NT2/D1 (cell line): ENCODE measurements around the gene ZNF888.
A peak's percentile ranks its signal among the peaks of the same experiment; 100 is the strongest.
"Not testable (repeated sequence)": the region's sequence is repeated elsewhere in the genome, so short reads cannot be mapped to it uniquely, and the experiment has no call there.

Source experiments
- DNase-seq: peaks from one replicate; pipeline ENCODE4 v3.0.0-alpha.2; 2011; ENCODE audit warnings: low read depth, low spot score
- H3K27me3 ChIP-seq: 2 replicates; pipeline ENCODE4 v1.6.0; 2011; ENCODE audit warnings: mild to moderate bottlenecking; ENCODE audit not compliant: insufficient read length, insufficient read depth
- H3K36me3 ChIP-seq: 2 replicates; pipeline ENCODE4 v1.6.1; 2011; ENCODE audit warnings: mild to moderate bottlenecking, low read length, mixed read lengths; ENCODE audit not compliant: insufficient read depth, insufficient read length
- H3K4me1 ChIP-seq: 2 replicates; pipeline ENCODE4 v1.5.1; 2011; ENCODE audit not compliant: insufficient read depth, insufficient read length
- H3K4me3 ChIP-seq: 2 replicates; pipeline ENCODE4 v1.5.1; 2011; ENCODE audit warnings: low read depth; ENCODE audit not compliant: insufficient read length
- H3K9ac ChIP-seq: 2 replicates; pipeline ENCODE4 v1.6.0; 2011; ENCODE audit warnings: low read depth; ENCODE audit not compliant: insufficient read length
- H3K9me3 ChIP-seq: 2 replicates; pipeline ENCODE4 v1.5.1; 2011; ENCODE audit warnings: mild to moderate bottlenecking, low read length; ENCODE audit not compliant: insufficient read depth
- SUZ12 ChIP-seq: IDR thresholded peaks from 2 replicates; pipeline ENCODE4 v1.6.1; 2011; ENCODE audit not compliant: insufficient read length, insufficient read depth; ENCODE audit errors: extremely low read depth
- YY1 ChIP-seq: IDR thresholded peaks from 2 replicates; pipeline ENCODE4 v1.6.1; 2011; ENCODE audit not compliant: insufficient read length, insufficient read depth
- ZNF274 ChIP-seq: IDR thresholded peaks from 2 replicates; pipeline ENCODE4 v1.6.1; 2011; ENCODE audit warnings: mild to moderate bottlenecking, low read depth, low read length

The ZNF888 gene

GRCh38 chr19:52901842-52902241 is 21.4 kb downstream of the ZNF888 start:
- no peaks in the 10 kb centered on the region for H3K9me3 ChIP-seq
- TF ChIP-seq SUZ12 (no peak), YY1 (no peak), ZNF274 (no peak)
- no peak overlapping the region for H3K9ac ChIP-seq
- H3K4me3 ChIP-seq: no peak overlapping the region
- no peak for DNase-seq
- peaks cover 3% of the 10 kb centered on the region for H3K36me3 ChIP-seq
- peaks cover 6% of the 10 kb centered on the region for H3K4me1 ChIP-seq
- no peaks in the 10 kb centered on the region for H3K27me3 ChIP-seq

DNA sequence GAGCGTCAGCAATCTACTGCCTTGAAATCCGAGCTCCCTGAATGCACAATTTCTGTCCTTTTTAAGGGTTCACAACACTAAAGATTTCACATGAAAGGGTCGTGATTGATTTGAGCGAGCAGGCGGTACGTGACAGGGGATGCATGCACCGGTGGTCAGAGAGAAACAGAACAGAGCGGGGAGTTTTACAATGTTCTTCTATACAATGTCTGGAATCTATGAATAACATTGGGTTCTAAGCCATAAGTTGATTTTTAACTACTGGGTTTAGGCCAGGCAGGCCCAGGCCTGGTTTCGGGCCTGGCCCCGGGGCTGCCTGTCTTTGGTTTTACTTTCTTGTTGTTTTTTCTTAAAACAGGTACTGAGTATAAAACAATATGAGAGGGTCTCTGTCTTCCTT is 24.6 kb downstream of the ZNF888 start:
- Histone ChIP-seq H3K9ac (peak overlapping the region; percentile 64), H3K36me3 (peaks cover 16% of the 10 kb centered on the region), H3K4me3 (peak overlapping the region; percentile 45)
- DNase-seq, H3K4me1 ChIP-seq, H3K27me3 ChIP-seq, H3K9me3 ChIP-seq: not testable (repeated sequence)

- Histone ChIP-seq H3K4me3 (peak overlapping the region; percentile 45), H3K36me3 (peaks cover 21% of the 10 kb centered on the region), H3K9ac (peak overlapping the region; percentile 64), H3K4me1 (peaks cover 3% of the 10 kb centered on the region), H3K9me3 (no peaks in the 10 kb centered on the region), H3K27me3 (no peaks in the 10 kb centered on the region)
- TF ChIP-seq SUZ12 (no peak), YY1 (no peak), ZNF274 (no peak)
- DNase-seq: no peak
Observed at GRCh38 chr19:52898101-52898500, 25.1 kb downstream of the ZNF888 start.

DNA sequence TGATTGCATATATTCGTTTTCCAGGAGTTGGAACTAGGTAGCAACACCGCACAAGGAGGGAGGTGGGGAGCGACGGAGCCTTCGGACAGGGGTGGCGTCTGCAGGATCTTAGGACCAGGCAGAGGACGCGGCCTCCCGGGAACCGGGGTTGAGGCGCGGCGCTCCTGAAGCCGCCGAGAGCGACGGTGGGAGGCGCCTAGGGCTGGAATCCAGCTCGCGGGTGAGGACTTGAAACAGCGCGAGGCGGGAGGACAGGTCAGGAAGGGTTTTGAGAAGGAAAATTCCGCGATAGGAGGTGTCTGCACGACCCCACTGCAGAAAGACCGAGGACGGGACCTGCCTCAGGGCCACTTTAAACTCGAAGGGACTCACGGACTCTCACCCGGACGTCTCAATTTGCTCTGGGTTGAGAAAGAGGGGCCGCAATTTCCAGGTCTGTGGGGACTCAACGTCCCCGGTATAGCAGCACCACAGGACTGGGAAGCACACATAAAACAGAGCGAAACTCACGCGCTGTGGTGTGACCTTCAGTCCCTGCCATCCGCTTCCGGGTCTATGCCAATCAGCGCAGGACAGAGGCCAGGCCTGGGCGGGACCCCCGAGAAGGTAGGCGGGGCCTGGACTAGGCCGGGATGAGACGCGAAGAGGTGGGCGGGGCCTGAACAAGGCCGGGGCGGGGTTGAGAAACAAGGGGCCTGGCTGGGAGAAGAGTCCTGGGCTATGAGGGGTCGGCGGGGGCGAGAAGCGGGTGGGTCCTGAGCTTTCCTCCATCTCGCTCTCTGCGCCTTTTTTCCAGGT is 25.9 kb downstream of the ZNF888 start, which contains the start of gene ZNF320:
Gene ZNF320 (minus strand): TSS at position 498 of the 798 bp plus-strand sequence. CDS start 7,380 bp downstream, outside the sequence.
- DNase-seq: peak; percentile 89
- TF ChIP-seq SUZ12 (no peak), YY1 (no peak), ZNF274 (no peak)
- peak within 1 kb of the TSS; percentile 79 for H3K4me3 ChIP-seq

DNA sequence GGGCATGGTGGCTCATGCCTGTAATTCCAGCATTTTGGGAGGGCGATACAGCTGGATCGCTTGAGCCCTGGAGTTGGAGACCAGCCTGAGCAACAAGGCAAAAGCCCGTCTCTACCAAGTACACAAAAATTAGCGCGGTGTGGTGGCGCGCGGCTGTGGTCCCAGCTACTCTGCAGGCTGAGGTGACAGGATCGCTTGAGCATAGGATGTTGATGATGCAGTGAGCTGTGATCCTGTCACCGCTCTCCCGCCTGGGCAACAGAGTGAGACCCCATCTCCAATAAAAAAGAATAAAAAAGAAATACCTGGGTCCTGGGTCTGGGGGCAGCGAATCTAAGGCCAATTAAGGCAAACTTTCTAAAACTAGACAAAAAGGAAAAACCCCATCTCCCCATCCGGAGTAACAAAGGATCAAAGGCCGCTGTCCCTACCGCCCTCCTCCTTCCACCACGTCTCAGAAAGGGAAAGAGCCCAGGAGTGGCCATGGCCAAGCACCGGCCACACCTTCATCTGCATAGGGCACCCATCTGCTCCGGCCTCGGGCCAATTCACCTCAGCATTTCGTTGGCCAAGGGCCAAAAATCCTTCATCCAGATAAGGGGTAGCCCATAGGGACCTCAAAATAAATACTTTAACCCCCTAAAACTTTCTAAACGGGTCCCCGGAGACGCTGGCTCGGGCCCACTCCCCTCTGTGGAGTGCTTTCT is 26.6 kb downstream of the ZNF888 start:
- Histone ChIP-seq H3K4me1 (no peaks in the 10 kb centered on the region), H3K4me3 (peak overlapping the region; percentile 79), H3K36me3 (peaks cover 24% of the 10 kb centered on the region), H3K9ac (peak overlapping the region; percentile 87), H3K27me3 (no peaks in the 10 kb centered on the region), H3K9me3 (no peaks in the 10 kb centered on the region)
- DNase-seq: no peak
- no peak for TF ChIP-seq SUZ12

More for the DNA sequence above, 25.9 kb downstream of the ZNF888 start, which contains the start of gene ZNF320:
- Histone ChIP-seq H3K36me3 (peaks cover 21% of the 10 kb centered on the region), H3K9me3 (no peaks in the 10 kb centered on the region), H3K27me3 (no peaks in the 10 kb centered on the region), H3K9ac (peak within 1 kb of the TSS; percentile 87), H3K4me1 (peaks cover 3% of the 10 kb centered on the region)

GRCh38 chr19:52891336-52891735 is 31.9 kb downstream of the ZNF888 start:
- no peak for DNase-seq
- H3K9me3 ChIP-seq: no peaks in the 10 kb centered on the region
- H3K27me3 ChIP-seq: no peaks in the 10 kb centered on the region
- TF ChIP-seq SUZ12 (no peak), YY1 (no peak), ZNF274 (no peak)
- H3K4me1 ChIP-seq: no peaks in the 10 kb centered on the region
- no peak overlapping the region for H3K9ac ChIP-seq
- H3K36me3 ChIP-seq: peaks cover 64% of the 10 kb centered on the region
- H3K4me3 ChIP-seq: no peak overlapping the region

DNA sequence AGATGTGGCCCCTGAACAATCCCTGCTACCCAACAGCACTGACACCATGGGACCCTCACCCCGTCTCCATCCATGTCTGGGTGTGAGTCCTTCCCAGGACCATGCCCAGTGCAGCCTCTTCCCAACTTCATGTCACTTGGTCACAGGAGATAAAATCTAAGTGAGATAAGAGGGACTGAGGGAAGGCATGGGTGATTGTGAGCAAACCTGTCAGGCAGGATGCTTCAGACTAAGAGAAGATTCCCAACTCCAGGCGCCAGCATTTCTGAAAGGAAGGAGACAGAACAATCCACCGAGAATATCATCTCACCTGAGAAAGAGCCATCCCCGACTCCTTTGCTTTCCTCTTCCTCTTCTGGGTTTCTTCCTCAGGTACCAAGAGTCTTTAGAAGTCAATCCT is 33.3 kb downstream of the ZNF888 start:
- H3K36me3 ChIP-seq: peaks cover 68% of the 10 kb centered on the region

More for the DNA sequence above, 33.3 kb downstream of the ZNF888 start:
- Histone ChIP-seq H3K4me1 (no peaks in the 10 kb centered on the region), H3K4me3 (no peak overlapping the region), H3K9ac (no peak overlapping the region), H3K9me3 (no peaks in the 10 kb centered on the region), H3K27me3 (no peaks in the 10 kb centered on the region)
- DNase-seq: no peak
- TF ChIP-seq YY1 (no peak), ZNF274 (no peak), SUZ12 (no peak)
